Right cardiac atrium (tissue), 5 donors: ENCODE results near the gene GSG1L2. TPM values are rescaled to one million over a fixed set of nuclear protein-coding genes. Genes with fewer than 3 reads are reported as not detected.

ENCODE experiments used
- ATAC-seq, 2 donors: fragments of 200-7000 bp; cut with Tn5 transposase; one replicate each; pipeline versions ENCODE4 v1.8.0 to v1.9.1; 2020; ENCODE audit warnings: moderate library complexity in 2 of 2, mild to moderate bottlenecking in 1 of 2
- DNase-seq, 3 donors: peaks; one replicate each; pipeline ENCODE4 v3.0.0-alpha.2; 2020
- H3K27ac ChIP-seq: one replicate; pipeline ENCODE4 v1.5.1; 2013; ENCODE audit warnings: mild to moderate bottlenecking, low read length, control low read depth, moderate library complexity
- H3K27me3 ChIP-seq: one replicate; pipeline ENCODE4 v1.6.1; 2013; ENCODE audit not compliant: control insufficient read depth, insufficient read depth
- H3K4me1 ChIP-seq: one replicate; pipeline ENCODE4 v1.6.1; 2013; ENCODE audit warnings: low read length; ENCODE audit not compliant: control insufficient read depth, insufficient read depth
- H3K4me3 ChIP-seq: one replicate; pipeline ENCODE4 v1.5.1; 2013; ENCODE audit warnings: low read length, control low read depth
- H3K9me3 ChIP-seq: one replicate; pipeline ENCODE4 v1.6.1; 2013; ENCODE audit warnings: low read length; ENCODE audit not compliant: control insufficient read depth
- WGBS: extraction: QIAGEN DNeasy Blood & Tissue Kit; methylation state at CpG from one replicate; pipeline ENCODE4 v1.1.7; 2013; 5-methylcytosine and 5-hydroxymethylcytosine counted together
- intact Hi-C, 4 donors: fragments of 100-400 bp; cut with DNase I; formaldehyde crosslinking; loops; one replicate each; pipeline versions ENCODE4 v1.11.0 to v1.14.0; 2022 to 2023
- polyA plus RNA-seq: library from polyadenylated mRNA; stranded (reverse); fragments of 200-250 nt; gene quantifications from one replicate; pipeline ENCODE4 v1.2.3, GENCODE V29; 2013
- total RNA-seq, 4 donors: library from RNA; stranded (reverse); fragmentation: NEBNext Ultra II Directional; extraction: Animal tissue kit (Norgen Biotek cat#: 25700); gene quantifications; one replicate each; pipeline ENCODE4 v1.2.1, GENCODE V29; 2021
- donor health status: healthy with polysubstance abuse.
- donor health status: DM: no; HTN: yes; CAD: no.
- donor health status: DM: no; HTN: no; CAD: no.
- donor health status: DM: no; HTN: yes; CAD: no; lungs with severe emphysema.
- donor health status: DM: yes; HTN: yes; CAD: no.

GSG1L2 gene
- total and polyA plus RNA-seq, 5 donors = not detected

- H3K27ac ChIP-seq = no peak overlapping the region
- H3K27me3 ChIP-seq = no peaks in the 10 kb centered on the region
- no peaks in the 10 kb centered on the region for H3K9me3 ChIP-seq
- 47% methylated on average over 5 of the region's 5 CpGs for WGBS
- DNase-seq (no peak), ATAC-seq (no peak)
- no peak overlapping the region for H3K4me3 ChIP-seq
- intact Hi-C loops = loop anchor here in 1 of 4 donors (5.0 kb wide), 1 partner anchor 40 kb away; no protein-coding TSS in a partner anchor
- no peaks in the 10 kb centered on the region for H3K4me1 ChIP-seq
Observed at GRCh38 chr17:9766970-9767369, 54.9 kb downstream of the GSG1L2 start.

GRCh38 chr17:9765322-9765721, 56.6 kb downstream of the GSG1L2 start:
- H3K9me3 ChIP-seq = no peaks in the 10 kb centered on the region
- ATAC-seq = no peak
- intact Hi-C loops = loop anchor here in 1 of 4 donors (5.0 kb wide), 1 partner anchor 38 kb away; no protein-coding TSS in a partner anchor
- DNase-seq = no peak
- H3K4me1 ChIP-seq = no peaks in the 10 kb centered on the region
- H3K4me3 ChIP-seq = no peak overlapping the region
- WGBS = 83% methylated on average over 1 of the region's 1 CpG
- H3K27me3 ChIP-seq = no peaks in the 10 kb centered on the region
- H3K27ac ChIP-seq = no peak overlapping the region

GRCh38 chr17:9763643-9764042, 58.2 kb downstream of the GSG1L2 start:
- no peaks in the 10 kb centered on the region for H3K4me1 ChIP-seq
- ATAC-seq (peak in 1 of 2 donors; percentile 76), DNase-seq (no peak)
- H3K27me3 ChIP-seq = no peaks in the 10 kb centered on the region
- H3K27ac ChIP-seq = no peak overlapping the region
- WGBS = 28% methylated on average over 4 of the region's 4 CpGs
- intact Hi-C loops = no loop called here
- no peaks in the 10 kb centered on the region for H3K9me3 ChIP-seq
- no peak overlapping the region for H3K4me3 ChIP-seq

GRCh38 chr17:9760266-9760665, 61.6 kb downstream of the GSG1L2 start:
- Histone ChIP-seq H3K9me3 (peaks cover 1% of the 10 kb centered on the region), H3K4me1 (no peaks in the 10 kb centered on the region), H3K27me3 (no peaks in the 10 kb centered on the region), H3K4me3 (no peak overlapping the region), H3K27ac (no peak overlapping the region)
- ATAC-seq (no peak), DNase-seq (no peak)
- intact Hi-C loops = no loop called here
- 89% methylated on average over 1 of the region's 1 CpG for WGBS

- no peak overlapping the region for H3K4me3 ChIP-seq
- ATAC-seq = no peak
- H3K9me3 ChIP-seq = peaks cover 1% of the 10 kb centered on the region
- no peaks in the 10 kb centered on the region for H3K4me1 ChIP-seq
- 76% methylated on average over 3 of the region's 3 CpGs for WGBS
- H3K27me3 ChIP-seq = no peaks in the 10 kb centered on the region
- H3K27ac ChIP-seq = no peak overlapping the region
- intact Hi-C loops = no loop called here
- DNase-seq = no peak
Observed at GRCh38 chr17:9755083-9755482, 66.8 kb downstream of the GSG1L2 start.

Other genes starting within 250 kb of the GSG1L2 start
- gene STX8, start 246.3 kb downstream of the GSG1L2 start, total RNA-seq = 10 to 100 TPM; 54.4 to 68.3 (median 63.1) TPM
- gene STX8, start 246.3 kb downstream of the GSG1L2 start, polyA plus RNA-seq = 61.9 TPM
- under 1 TPM in 1 of 4 donors, not detected in 3; 0.49 TPM for gene CFAP52, start 245.4 kb downstream of the GSG1L2 start, total RNA-seq
- not detected for gene CFAP52, start 245.4 kb downstream of the GSG1L2 start, polyA plus RNA-seq
- under 1 TPM in 3 of 4 donors, not detected in 1; 0.06 to 0.11 (median 0.06) TPM for gene USP43, start 176.6 kb downstream of the GSG1L2 start, total RNA-seq
- 0.07 TPM for gene USP43, start 176.6 kb downstream of the GSG1L2 start, polyA plus RNA-seq
- gene DHRS7C, start 30.5 kb downstream of the GSG1L2 start, total RNA-seq = 100 to 1,000 TPM; 100 to 317 (median 205) TPM
- 177 TPM for gene DHRS7C, start 30.5 kb downstream of the GSG1L2 start, polyA plus RNA-seq
- 1 to 10 TPM in 1 of 4 donors, under 1 TPM in 3; 0.56 to 4.3 (median 0.79) TPM for gene GLP2R, start 3.8 kb upstream of the GSG1L2 start, total RNA-seq
- gene GLP2R, start 3.8 kb upstream of the GSG1L2 start, polyA plus RNA-seq = 0.77 TPM
- 1 to 10 TPM in 1 of 4 donors, under 1 TPM in 3; 0.34 to 1.4 (median 0.48) TPM for gene RCVRN, start 83.2 kb upstream of the GSG1L2 start, total RNA-seq
- 0.27 TPM for gene RCVRN, start 83.2 kb upstream of the GSG1L2 start, polyA plus RNA-seq